M059J (cell line): Measurements from ENCODE around the gene MYO1D. TPM values are rescaled to one million over a fixed set of nuclear protein-coding genes. Genes with fewer than 3 reads are reported as not detected.
"Not testable (repeated sequence)": the region's sequence is repeated elsewhere in the genome, so short reads cannot be mapped to it uniquely, and the experiment has no call there.

ENCODE experiments used
- DNase-seq: peaks from one replicate; pipeline ENCODE4 v3.0.0-alpha.2; 2012; ENCODE audit warnings: low read depth
- total RNA-seq: library from RNA; depleted of rRNA; stranded (reverse); fragments of >200 nt; shearing (Covaris generic); gene quantifications from 2 replicates; pipeline ENCODE4 v1.2.3, GENCODE V29; 2014

MYO1D gene
- total RNA-seq, 1 experiment from 2014 or later, result 1.8 TPM

DNA sequence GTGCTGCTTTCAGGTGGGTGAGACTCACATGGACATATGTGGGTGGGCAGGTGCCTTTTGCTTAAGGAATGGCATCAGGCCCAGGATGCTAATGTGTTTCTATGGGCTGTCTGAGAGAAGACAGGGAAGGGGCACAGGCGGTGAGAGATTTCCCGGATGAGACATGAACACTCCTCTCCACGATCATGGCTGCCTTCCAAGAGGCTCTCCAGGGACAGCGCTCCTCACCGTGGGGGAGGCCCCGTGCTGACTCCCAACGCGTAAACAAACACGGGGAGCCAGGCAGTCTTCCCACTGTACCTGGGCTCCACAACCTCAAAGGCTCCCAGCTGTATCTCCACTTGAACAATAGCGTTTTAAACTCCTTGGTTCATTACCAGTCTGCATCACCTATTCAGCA, 347.3 kb downstream of the MYO1D start:
- peak; percentile 40 for DNase-seq

- DNase-seq, result no peak
These were observed 348.1 kb downstream of the MYO1D start for GRCh38 chr17:32528825-32529224.

GRCh38 chr17:32527146-32527545, 349.8 kb downstream of the MYO1D start:
- DNase-seq, result no peak

- peak; percentile 54 for DNase-seq
These were observed 351.8 kb downstream of the MYO1D start for GRCh38 chr17:32525122-32525521.

- not testable (repeated sequence) for DNase-seq
These were observed 352.4 kb downstream of the MYO1D start for GRCh38 chr17:32524553-32524880.

DNA sequence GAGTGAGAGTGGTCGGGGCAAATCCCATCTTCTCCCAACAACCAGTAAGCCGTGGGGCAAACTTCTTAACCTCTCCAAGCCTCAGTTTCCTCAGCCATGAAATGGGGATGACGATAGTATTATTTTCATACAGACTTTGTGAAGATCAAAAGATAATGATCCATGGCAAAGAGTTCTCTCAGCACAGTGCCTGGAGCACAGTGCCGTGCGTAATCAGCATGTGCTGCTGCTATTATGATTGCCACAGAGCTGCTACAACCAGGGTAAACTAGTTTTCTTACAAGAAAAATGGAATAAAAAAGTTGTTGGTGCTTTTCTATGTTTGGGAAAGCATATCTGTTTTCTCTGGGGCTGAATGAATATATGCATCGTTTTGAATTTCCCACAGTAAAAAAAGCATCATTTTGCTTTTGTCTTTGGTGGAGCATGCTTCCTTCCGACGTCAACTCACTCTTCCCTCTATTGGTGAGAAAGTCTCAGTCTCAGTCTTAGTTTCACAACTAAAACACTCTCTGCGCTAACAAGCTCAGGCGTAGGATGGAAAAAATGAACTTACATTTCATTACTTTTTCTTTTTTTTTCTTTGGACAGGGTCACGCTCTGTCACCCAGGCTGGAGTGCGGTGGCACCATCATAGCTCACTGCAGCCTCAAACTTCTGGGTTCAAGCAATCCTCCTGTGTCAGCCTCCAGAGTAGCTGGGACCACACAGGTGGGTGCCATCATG, 352.9 kb downstream of the MYO1D start:
- DNase-seq, result no peak

- DNase-seq, result no peak
These were observed 353.8 kb downstream of the MYO1D start for GRCh38 chr17:32523017-32523680.

GRCh38 chr17:32520737-32521404, 356.1 kb downstream of the MYO1D start:
- DNase-seq, result no peak

DNA sequence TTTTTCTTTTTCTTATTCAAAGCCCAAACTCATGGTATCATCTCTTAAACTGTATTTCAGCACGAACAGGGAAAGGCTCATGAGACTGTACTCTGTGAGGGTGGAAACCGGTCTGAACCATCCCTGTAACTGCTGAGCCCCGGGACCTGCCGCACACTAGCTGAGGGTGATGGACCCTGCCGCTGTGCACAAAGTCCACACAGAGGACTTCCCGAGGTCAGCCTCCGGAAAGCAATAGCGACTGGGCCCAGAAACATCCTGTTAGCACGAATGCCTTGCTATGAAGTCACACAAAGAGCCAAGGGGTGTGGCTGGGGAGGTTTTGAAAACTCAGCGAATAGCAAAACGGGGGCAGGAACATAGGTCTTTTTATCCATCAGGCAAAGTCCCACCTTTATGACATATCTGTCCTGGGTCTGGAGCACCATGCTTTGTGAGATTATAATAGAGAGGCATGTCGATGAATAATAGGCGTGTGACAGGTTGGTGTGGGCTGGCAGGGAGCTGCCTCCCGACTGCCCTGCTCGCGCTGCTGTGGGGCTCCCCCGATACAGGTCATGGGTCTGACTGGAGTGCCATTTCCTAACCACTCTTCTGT, 356.7 kb downstream of the MYO1D start:
- peak; percentile 35 for DNase-seq

DNA sequence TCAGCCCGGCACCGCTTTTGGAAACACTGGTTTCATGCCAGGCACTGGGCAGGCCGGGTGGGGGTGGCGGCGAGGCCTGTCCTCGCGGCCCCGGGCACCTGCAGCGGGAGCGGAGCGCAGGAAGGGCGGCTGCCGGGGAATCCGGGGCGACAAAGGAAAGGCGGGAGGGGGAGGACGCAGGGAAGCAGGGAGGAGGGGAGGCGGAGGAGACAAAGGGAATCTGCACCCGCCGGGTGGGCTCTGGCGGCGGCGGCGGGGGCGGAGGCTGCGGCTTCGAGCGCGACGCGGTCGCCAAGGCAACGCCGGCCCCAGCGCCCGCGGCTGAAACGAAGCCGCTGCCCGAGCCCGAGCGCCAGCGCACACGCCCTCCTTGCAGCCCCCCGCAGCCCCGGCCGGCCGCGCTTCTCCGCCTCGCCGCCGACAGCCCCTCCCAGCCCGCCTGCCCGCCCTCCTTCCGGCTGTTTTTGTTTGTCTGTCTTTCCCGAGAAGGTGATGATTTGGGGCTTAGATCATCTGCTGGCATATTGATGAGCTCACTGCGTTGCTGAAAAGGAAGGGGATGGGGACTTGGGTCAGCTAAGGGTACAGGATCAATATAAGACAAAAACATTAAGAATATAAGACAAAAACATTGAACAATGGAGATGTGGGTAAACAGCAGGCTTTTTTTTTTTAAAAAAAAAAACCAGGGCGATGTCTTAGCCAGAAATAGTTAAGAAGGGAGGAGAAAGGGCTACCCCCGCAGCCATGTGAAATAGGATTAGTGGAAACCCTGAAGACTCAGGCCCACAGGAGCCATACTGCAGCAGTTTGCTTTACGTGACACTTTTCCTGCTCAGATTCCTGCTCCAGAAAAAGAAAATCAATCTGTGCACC, 357.5 kb downstream of the MYO1D start:
- DNase-seq, result peak; percentile 56

DNA sequence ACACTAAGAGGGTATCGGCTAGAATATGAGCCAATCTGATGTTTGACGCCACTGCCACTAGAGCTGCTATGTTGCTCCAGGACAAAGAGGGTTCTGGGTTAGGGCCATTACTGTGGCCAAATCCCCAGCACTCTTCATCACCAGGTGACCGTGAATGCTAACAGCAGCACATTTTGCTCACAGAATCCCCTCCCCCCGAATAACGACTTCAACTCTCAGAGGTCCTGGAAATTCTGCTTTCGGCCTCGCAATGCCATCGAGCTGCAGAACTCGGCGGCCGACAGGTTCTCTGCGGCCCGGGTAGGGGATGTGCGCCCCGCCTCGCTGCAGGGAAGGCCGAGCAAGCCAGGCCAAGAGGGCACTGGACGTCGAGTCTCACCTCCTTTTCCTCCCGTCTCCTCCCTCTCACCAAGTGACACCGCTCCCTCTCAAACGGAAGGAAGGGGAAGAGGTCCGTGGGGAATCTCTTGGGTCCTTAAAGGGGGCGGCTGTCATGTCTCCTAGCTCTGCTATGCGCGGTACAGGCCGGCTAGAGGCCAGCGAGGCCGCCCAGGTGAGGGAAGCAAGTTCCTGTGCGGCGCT, 358.2 kb downstream of the MYO1D start:
- no peak for DNase-seq

GRCh38 chr17:32517982-32518381, 358.9 kb downstream of the MYO1D start:
- no peak for DNase-seq

GRCh38 chr17:32516940-32517701, 359.8 kb downstream of the MYO1D start:
- no peak for DNase-seq

DNA sequence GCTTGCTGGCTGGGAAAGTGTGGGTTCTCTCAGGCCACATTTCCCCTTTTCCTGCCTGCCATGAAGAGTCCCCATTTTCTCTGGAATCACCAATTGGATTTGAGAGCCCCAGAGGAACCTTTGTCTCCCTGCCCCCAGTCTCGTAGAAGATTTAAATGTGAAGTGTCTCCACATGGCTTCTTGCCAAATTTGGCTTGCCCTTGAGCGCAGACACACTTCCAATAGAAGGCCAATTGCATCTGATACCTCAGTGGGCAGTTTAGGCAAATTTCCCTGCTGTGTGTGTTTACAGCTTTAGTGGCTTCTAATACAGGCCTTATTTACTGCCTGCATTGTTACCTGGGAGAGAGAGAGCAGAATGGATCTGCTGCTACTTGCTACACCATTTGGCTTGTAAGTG, 360.5 kb downstream of the MYO1D start:
- no peak for DNase-seq

DNA sequence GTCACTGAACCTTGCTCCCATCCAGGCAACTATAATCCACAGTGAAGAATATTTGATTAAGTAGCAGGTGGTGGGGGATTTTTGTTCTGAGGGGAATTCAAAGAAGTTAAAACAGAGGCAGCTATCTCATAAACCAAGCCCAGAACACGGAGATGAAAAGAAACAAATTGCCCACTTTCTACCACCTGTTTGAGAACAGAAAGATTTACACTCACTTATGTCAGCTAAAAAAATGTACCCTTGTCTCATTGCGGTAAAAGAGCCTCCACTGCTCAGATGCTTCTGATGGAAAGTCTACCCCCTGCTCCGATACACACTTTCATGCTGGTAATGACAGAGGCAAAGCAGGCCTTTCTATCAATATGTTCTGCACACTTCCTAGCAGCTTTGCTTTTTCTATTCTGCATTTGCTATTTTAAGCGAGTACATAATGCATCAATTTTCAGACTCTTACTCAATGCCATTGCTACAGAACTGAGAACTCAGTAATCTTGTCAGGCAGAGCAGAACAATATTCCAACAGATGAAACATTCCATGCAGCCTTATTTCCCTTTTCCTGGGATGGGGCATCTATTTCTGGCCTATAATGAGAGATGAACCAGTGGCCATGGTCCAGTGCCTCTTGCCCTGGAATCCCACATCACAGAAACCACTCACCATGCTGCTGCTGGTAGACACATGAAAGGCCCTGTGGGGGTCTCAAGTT, 361.1 kb downstream of the MYO1D start:
- no peak for DNase-seq

- DNase-seq, result no peak
These were observed 362.3 kb downstream of the MYO1D start for GRCh38 chr17:32514606-32515005.

DNA sequence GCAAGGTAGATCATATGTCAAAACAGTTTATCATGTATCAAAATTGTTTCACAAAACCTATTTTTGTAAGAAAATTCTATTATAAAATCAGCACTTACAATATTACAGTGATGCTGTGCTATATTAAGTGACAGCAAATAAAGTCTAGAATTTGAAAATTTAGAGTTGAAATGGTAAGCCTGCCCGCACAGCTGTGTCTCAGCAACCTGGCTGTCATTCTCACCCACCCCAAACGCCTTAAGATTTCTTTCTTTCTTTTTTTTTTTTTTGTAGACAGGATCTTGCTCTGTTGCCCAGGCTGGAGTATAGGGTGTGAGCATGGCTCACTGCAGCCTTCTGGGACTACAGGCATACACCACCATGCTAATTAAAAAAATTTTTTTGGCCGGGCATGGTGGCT, 363.3 kb downstream of the MYO1D start:
- DNase-seq, result no peak

GRCh38 chr17:32512328-32512727, 364.6 kb downstream of the MYO1D start:
- DNase-seq, result no peak

GRCh38 chr17:32510466-32510865, 366.5 kb downstream of the MYO1D start:
- no peak for DNase-seq

DNA sequence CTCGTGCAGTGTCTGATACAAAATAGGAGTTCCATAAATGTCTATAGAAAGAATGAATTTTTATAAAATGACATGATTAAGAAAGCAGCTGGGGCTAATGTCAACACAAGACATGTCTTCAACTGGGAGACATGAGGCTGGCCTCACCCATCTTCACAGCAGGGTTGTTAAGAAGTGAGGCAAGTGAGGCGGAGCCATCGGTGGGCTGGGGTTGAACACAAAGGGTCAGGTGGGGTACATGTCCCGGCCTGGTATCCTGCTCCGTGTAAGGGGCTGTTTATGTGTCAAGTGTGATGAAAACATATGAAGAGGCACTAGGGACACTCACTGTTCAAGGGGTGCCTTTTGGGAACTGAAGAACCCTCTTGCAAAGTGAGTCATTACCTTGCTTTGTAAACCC, 368.0 kb downstream of the MYO1D start:
- DNase-seq, result no peak
